Left ventricle myocardium inferior (tissue), 1 donor: ENCODE data around the gene KRT222. TPM values are rescaled to one million over a fixed set of nuclear protein-coding genes. Genes with fewer than 3 reads are reported as not detected.

Experiments used
- DNase-seq: peaks from one replicate; pipeline ENCODE4 v3.0.0-alpha.2; 2020
- H3K27ac ChIP-seq: fragments of 200-600 bp; replicated peaks from 2 replicates; pipeline ENCODE4 v1.8.0; 2021
- H3K27me3 ChIP-seq: fragments of 200-600 bp; 2 replicates; pipeline ENCODE4 v1.8.0; 2021; ENCODE audit warnings: low read depth
- H3K36me3 ChIP-seq: fragments of 200-600 bp; 2 replicates; pipeline ENCODE4 v1.8.0; 2021
- H3K4me1 ChIP-seq: fragments of 200-600 bp; 2 replicates; pipeline ENCODE4 v1.8.0; 2021
- H3K4me3 ChIP-seq: fragments of 200-600 bp; 2 replicates; pipeline ENCODE4 v1.8.0; 2021; ENCODE audit warnings: mild to moderate bottlenecking, moderate library complexity
- H3K9me3 ChIP-seq: fragments of 200-600 bp; replicated peaks from 2 replicates; pipeline ENCODE4 v1.8.0; 2021
- intact Hi-C: fragments of 100-400 bp; cut with micrococcal nuclease; formaldehyde crosslinking; loops from one replicate; pipeline ENCODE4 v1.11.0; 2022
- total RNA-seq: library from RNA; stranded (reverse); fragmentation: NEBNext Ultra II Directional; extraction: Animal tissue kit (Norgen Biotek cat#: 25700); gene quantifications from one replicate; pipeline ENCODE4 v1.2.1, GENCODE V29; 2021
- TF ChIP-seq, protein P1 (sequence below): fragments of 200-600 bp; IDR thresholded peaks from 2 replicates; pipeline ENCODE4 v1.8.0; 2021; ENCODE audit warnings: antibody characterized with exemption, mild to moderate bottlenecking, borderline replicate concordance
- donor health status: DM: no; HTN: yes; CAD: no; lungs with severe emphysema.

Gene KRT222
- total RNA-seq, 1 donor from 2014 or later: 0.38 TPM

DNA sequence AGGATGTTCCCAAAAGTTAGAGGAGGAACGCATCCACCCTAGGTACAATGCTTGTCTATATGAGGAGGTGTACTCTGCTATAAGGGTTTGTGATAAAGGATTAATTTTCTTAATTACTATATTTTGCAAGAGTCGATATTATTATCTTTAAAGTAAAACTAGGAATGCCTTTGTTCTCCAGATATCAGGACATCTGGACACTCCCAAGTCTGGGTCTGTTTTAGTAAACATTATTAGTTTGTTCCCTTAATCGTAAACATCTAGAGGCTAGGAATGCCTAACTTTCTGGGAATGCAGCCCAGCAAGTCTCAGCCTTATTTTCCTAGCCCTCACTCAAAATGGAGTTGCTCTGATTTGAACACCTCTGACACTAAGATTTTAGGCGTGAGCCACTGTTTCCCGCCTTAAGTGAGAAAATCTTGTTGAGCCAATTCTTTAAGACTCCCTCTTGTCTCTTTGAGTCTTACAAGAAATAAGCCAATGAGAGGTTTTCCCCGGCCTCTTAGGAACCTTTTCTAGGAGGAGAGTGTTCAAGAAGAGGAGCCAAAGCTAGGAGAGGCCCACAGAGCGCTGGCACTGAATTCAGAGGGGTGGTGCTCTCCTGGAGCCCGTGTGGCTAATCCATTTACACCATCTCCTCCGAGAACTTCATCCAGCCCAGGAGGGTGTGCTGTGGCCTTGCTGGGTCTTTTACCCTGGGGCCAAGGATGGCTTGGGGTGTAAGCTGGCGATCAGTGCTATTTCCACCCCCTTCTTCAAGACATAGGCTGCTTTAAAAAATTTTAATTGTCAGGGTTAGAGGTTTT, 58.2 kb downstream of the KRT222 start:
- no peak overlapping the region for H3K4me3 ChIP-seq
- no peak overlapping the region for H3K27ac ChIP-seq

DNA sequence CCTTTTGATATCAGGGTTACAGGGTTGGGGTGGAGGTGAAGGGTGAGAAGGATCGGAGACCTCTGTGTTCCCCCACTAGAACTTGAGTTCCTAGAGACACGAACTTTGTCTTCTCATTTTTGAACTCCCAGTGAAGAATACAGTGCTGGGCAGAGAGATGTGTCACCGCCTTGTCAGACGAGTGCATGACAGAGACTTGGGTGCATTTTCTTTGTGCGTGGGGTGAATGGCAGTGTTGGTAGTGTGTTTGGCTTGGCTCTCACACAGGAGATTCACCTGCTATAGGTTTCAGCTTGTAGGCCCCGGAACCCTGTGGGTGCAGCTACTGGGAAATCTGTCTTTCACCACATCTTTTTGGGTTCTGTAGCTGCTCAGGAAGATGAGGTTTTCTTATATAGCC, 59.7 kb downstream of the KRT222 start:
- H3K27me3 ChIP-seq: no peaks in the 10 kb centered on the region
- TF ChIP-seq, protein P1, sequence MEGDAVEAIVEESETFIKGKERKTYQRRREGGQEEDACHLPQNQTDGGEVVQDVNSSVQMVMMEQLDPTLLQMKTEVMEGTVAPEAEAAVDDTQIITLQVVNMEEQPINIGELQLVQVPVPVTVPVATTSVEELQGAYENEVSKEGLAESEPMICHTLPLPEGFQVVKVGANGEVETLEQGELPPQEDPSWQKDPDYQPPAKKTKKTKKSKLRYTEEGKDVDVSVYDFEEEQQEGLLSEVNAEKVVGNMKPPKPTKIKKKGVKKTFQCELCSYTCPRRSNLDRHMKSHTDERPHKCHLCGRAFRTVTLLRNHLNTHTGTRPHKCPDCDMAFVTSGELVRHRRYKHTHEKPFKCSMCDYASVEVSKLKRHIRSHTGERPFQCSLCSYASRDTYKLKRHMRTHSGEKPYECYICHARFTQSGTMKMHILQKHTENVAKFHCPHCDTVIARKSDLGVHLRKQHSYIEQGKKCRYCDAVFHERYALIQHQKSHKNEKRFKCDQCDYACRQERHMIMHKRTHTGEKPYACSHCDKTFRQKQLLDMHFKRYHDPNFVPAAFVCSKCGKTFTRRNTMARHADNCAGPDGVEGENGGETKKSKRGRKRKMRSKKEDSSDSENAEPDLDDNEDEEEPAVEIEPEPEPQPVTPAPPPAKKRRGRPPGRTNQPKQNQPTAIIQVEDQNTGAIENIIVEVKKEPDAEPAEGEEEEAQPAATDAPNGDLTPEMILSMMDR: no peak
- H3K27ac ChIP-seq: no peak overlapping the region
- intact Hi-C loops: no loop called here
- H3K36me3 ChIP-seq: no peaks in the 10 kb centered on the region
- H3K9me3 ChIP-seq: no peaks in the 10 kb centered on the region
- H3K4me1 ChIP-seq: no peaks in the 10 kb centered on the region
- H3K4me3 ChIP-seq: no peak overlapping the region
- no peak for DNase-seq

More for the DNA sequence above, 58.2 kb downstream of the KRT222 start:
- Histone ChIP-seq H3K9me3 (no peaks in the 10 kb centered on the region), H3K4me1 (no peaks in the 10 kb centered on the region), H3K36me3 (no peaks in the 10 kb centered on the region), H3K27me3 (no peaks in the 10 kb centered on the region)
- intact Hi-C loops: no loop called here
- TF ChIP-seq, protein P1: no peak
- DNase-seq: no peak

Other genes starting within 250 kb of the KRT222 start
- gene TOP2A, start 247.3 kb downstream of the KRT222 start, total RNA-seq: 2.1 TPM
- 130 TPM for gene IGFBP4, start 221.7 kb downstream of the KRT222 start, total RNA-seq
- gene TNS4, start 163.6 kb downstream of the KRT222 start, total RNA-seq: not detected
- not detected for gene CCR7, start 99.7 kb downstream of the KRT222 start, total RNA-seq
- 58.6 TPM for gene SMARCE1, start 17.4 kb downstream of the KRT222 start, total RNA-seq
- not detected for gene KRT24, start 38.6 kb upstream of the KRT222 start, total RNA-seq
- not detected for gene KRT25, start 90.2 kb upstream of the KRT222 start, total RNA-seq
- not detected for gene KRT26, start 107.0 kb upstream of the KRT222 start, total RNA-seq
- not detected for gene KRT27, start 117.4 kb upstream of the KRT222 start, total RNA-seq
- gene KRT28, start 134.8 kb upstream of the KRT222 start, total RNA-seq: not detected
- gene KRT10, start 157.4 kb upstream of the KRT222 start, total RNA-seq: 54.7 TPM
- not detected for gene KRT12, start 202.0 kb upstream of the KRT222 start, total RNA-seq
- gene KRT20, start 220.1 kb upstream of the KRT222 start, total RNA-seq: not detected